T-helper 1 cell treated with Interleukin-12 subunit alpha and Interleukin-12 subunit beta and Interleukin-4 antibody, amounts not matched to agents 30 μg/mL and 1 μg/mL, for 36 hours (primary cell): Measurements from ENCODE around the gene TMEM205.
A peak's percentile ranks its signal among the peaks of the same experiment; 100 is the strongest.
"Not testable (repeated sequence)": the region's sequence is repeated elsewhere in the genome, so short reads cannot be mapped to it uniquely, and the experiment has no call there.

Experiments used
- H3K27ac Mint-ChIP-seq: one replicate; pipeline ENCODE4 v1.8.0; 2021; ENCODE audit warnings: mild to moderate bottlenecking, mixed read lengths
- H3K27me3 Mint-ChIP-seq: one replicate; pipeline ENCODE4 v1.8.0; 2021; ENCODE audit warnings: low read depth, mixed read lengths
- H3K36me3 Mint-ChIP-seq: one replicate; pipeline ENCODE4 v1.8.0; 2021; ENCODE audit warnings: low read depth, mixed read lengths
- H3K4me1 Mint-ChIP-seq: one replicate; pipeline ENCODE4 v1.8.0; 2021; ENCODE audit warnings: low read depth, mixed read lengths
- H3K4me3 Mint-ChIP-seq: one replicate; pipeline ENCODE4 v1.8.0; 2021; ENCODE audit warnings: mild to moderate bottlenecking, moderate library complexity, mixed read lengths
- H3K9me3 Mint-ChIP-seq: one replicate; pipeline ENCODE4 v1.8.0; 2021; ENCODE audit warnings: mixed read lengths

TMEM205 gene

GRCh38 chr19:11346104-11346940 lies at the start of gene TMEM205, which contains the start of gene CCDC159:
TSS of gene TMEM205 (minus strand) at chr19:11346268. CDS start at chr19:11345619, 649 bp downstream.
TSS of gene CCDC159 (plus strand) at chr19:11346519. CDS start at chr19:11346607, 88 bp downstream.
- peaks cover 6% of the 10 kb centered on the region for H3K36me3 Mint-ChIP-seq
- peaks cover 19% of the 10 kb centered on the region for H3K4me1 Mint-ChIP-seq
- no peaks in the 10 kb centered on the region for H3K27me3 Mint-ChIP-seq
- peak within 1 kb of the TSS; percentile 95 for H3K27ac Mint-ChIP-seq
- peaks cover 8% of the 10 kb centered on the region for H3K9me3 Mint-ChIP-seq
- peak within 1 kb of the TSS; percentile 93 for H3K4me3 Mint-ChIP-seq

GRCh38 chr19:11390933-11391680 lies 45.0 kb upstream of the TMEM205 start:
- peaks cover 5% of the 10 kb centered on the region for H3K4me1 Mint-ChIP-seq
- no peaks in the 10 kb centered on the region for H3K36me3 Mint-ChIP-seq
- peaks cover 3% of the 10 kb centered on the region for H3K9me3 Mint-ChIP-seq
- no peak overlapping the region for H3K4me3 Mint-ChIP-seq
- H3K27ac Mint-ChIP-seq, result no peak overlapping the region
- peaks cover 16% of the 10 kb centered on the region for H3K27me3 Mint-ChIP-seq

- H3K4me1 Mint-ChIP-seq, result peaks cover 5% of the 10 kb centered on the region
- peaks cover 14% of the 10 kb centered on the region for H3K27me3 Mint-ChIP-seq
- H3K36me3 Mint-ChIP-seq, result no peaks in the 10 kb centered on the region
- H3K4me3 Mint-ChIP-seq, result no peak overlapping the region
- H3K27ac Mint-ChIP-seq, result no peak overlapping the region
- H3K9me3 Mint-ChIP-seq, result peaks cover 3% of the 10 kb centered on the region
Measured at GRCh38 chr19:11390359-11390758, 44.3 kb upstream of the TMEM205 start.

- Mint-ChIP-seq H3K4me3 (no peak overlapping the region), H3K27ac (no peak overlapping the region)
Measured at GRCh38 chr19:11387162-11388034, 41.3 kb upstream of the TMEM205 start.

GRCh38 chr19:11384778-11385129 lies 38.7 kb upstream of the TMEM205 start:
- H3K27me3 Mint-ChIP-seq, result peaks cover 26% of the 10 kb centered on the region
- no peak overlapping the region for H3K27ac Mint-ChIP-seq
- peaks cover 20% of the 10 kb centered on the region for H3K4me1 Mint-ChIP-seq
- H3K36me3 Mint-ChIP-seq, result peaks cover 3% of the 10 kb centered on the region
- no peak overlapping the region for H3K4me3 Mint-ChIP-seq
- no peaks in the 10 kb centered on the region for H3K9me3 Mint-ChIP-seq

More at GRCh38 chr19:11387162-11388034, 41.3 kb upstream of the TMEM205 start:
- H3K9me3 Mint-ChIP-seq, result peaks cover 3% of the 10 kb centered on the region
- H3K36me3 Mint-ChIP-seq, result no peaks in the 10 kb centered on the region
- H3K4me1 Mint-ChIP-seq, result peaks cover 5% of the 10 kb centered on the region
- H3K27me3 Mint-ChIP-seq, result peaks cover 18% of the 10 kb centered on the region

- Mint-ChIP-seq H3K27me3 (peaks cover 26% of the 10 kb centered on the region), H3K36me3 (peaks cover 4% of the 10 kb centered on the region), H3K9me3 (no peaks in the 10 kb centered on the region), H3K27ac (no peak overlapping the region), H3K4me1 (peaks cover 21% of the 10 kb centered on the region), H3K4me3 (no peak overlapping the region)
Measured at GRCh38 chr19:11383706-11384048, 37.6 kb upstream of the TMEM205 start.

GRCh38 chr19:11382898-11383705 lies 37.0 kb upstream of the TMEM205 start:
- peaks cover 6% of the 10 kb centered on the region for H3K36me3 Mint-ChIP-seq
- peaks cover 26% of the 10 kb centered on the region for H3K27me3 Mint-ChIP-seq
- H3K4me1 Mint-ChIP-seq, result peaks cover 22% of the 10 kb centered on the region
- no peaks in the 10 kb centered on the region for H3K9me3 Mint-ChIP-seq
- H3K4me3 Mint-ChIP-seq, result peak overlapping the region; percentile 60
- H3K27ac Mint-ChIP-seq, result peak overlapping the region; percentile 62

- Mint-ChIP-seq H3K4me1 (peaks cover 33% of the 10 kb centered on the region), H3K27ac (peak overlapping the region; percentile 100), H3K36me3 (peaks cover 12% of the 10 kb centered on the region)
Measured at GRCh38 chr19:11380653-11381537, 34.8 kb upstream of the TMEM205 start.

GRCh38 chr19:11379857-11380350 lies 33.8 kb upstream of the TMEM205 start:
- Mint-ChIP-seq H3K4me1 (peaks cover 37% of the 10 kb centered on the region), H3K27ac (peak overlapping the region; percentile 100), H3K9me3 (peaks cover 3% of the 10 kb centered on the region), H3K27me3 (peaks cover 22% of the 10 kb centered on the region), H3K36me3 (peaks cover 12% of the 10 kb centered on the region), H3K4me3 (peak overlapping the region; percentile 96)

More at GRCh38 chr19:11380653-11381537, 34.8 kb upstream of the TMEM205 start:
- Mint-ChIP-seq H3K4me3 (peak overlapping the region; percentile 96), H3K9me3 (peaks cover 3% of the 10 kb centered on the region), H3K27me3 (peaks cover 26% of the 10 kb centered on the region)

GRCh38 chr19:11379269-11379845 lies 33.3 kb upstream of the TMEM205 start:
- H3K4me1 Mint-ChIP-seq, result peaks cover 37% of the 10 kb centered on the region
- H3K36me3 Mint-ChIP-seq, result peaks cover 12% of the 10 kb centered on the region
- H3K27ac Mint-ChIP-seq, H3K4me3 Mint-ChIP-seq, H3K9me3 Mint-ChIP-seq: not testable (repeated sequence)
- peaks cover 17% of the 10 kb centered on the region for H3K27me3 Mint-ChIP-seq

- peaks cover 37% of the 10 kb centered on the region for H3K4me1 Mint-ChIP-seq
- H3K27ac Mint-ChIP-seq, result no peak overlapping the region
Measured at GRCh38 chr19:11378319-11379189, 32.5 kb upstream of the TMEM205 start.

GRCh38 chr19:11377756-11378155 lies 31.7 kb upstream of the TMEM205 start:
- Mint-ChIP-seq H3K9me3 (peaks cover 3% of the 10 kb centered on the region), H3K4me3 (no peak overlapping the region), H3K27ac (no peak overlapping the region), H3K27me3 (peaks cover 11% of the 10 kb centered on the region), H3K4me1 (peaks cover 39% of the 10 kb centered on the region), H3K36me3 (peaks cover 12% of the 10 kb centered on the region)

More at GRCh38 chr19:11378319-11379189, 32.5 kb upstream of the TMEM205 start:
- peaks cover 12% of the 10 kb centered on the region for H3K36me3 Mint-ChIP-seq
- H3K4me3 Mint-ChIP-seq, result no peak overlapping the region
- peaks cover 3% of the 10 kb centered on the region for H3K9me3 Mint-ChIP-seq
- H3K27me3 Mint-ChIP-seq, result peaks cover 15% of the 10 kb centered on the region
